NCI-H128 (cell line): Measurements from ENCODE around the gene C16orf78.
A peak's percentile ranks its signal among the peaks of the same experiment; 100 is the strongest.

ENCODE experiments used
- DNase-seq: peaks from one replicate; lab custom pipeline; 2025; ENCODE audit not compliant: unreplicated experiment; lab: John Stamatoyannopoulos, UW

C16orf78 gene

DNA sequence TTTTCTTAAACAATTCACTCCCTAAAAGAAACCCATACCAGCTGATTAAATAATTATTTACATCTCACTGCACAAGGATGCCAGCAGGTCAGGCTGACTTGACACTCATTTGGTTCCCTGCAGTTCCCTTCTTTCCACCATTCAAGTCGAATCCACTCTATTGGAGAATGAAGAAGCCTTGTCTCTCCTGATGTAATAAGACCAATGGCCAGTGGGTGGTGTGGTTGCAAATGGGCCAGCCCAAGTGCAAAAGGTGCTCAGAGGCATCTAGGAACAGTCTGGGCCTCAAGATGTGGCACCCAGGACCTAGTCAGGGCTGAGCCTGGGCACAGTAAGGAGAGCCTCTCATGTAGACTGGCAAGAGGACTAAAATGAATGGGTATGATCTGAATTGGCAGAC is 9.3 kb downstream of the C16orf78 start:
- no peak for DNase-seq

DNA sequence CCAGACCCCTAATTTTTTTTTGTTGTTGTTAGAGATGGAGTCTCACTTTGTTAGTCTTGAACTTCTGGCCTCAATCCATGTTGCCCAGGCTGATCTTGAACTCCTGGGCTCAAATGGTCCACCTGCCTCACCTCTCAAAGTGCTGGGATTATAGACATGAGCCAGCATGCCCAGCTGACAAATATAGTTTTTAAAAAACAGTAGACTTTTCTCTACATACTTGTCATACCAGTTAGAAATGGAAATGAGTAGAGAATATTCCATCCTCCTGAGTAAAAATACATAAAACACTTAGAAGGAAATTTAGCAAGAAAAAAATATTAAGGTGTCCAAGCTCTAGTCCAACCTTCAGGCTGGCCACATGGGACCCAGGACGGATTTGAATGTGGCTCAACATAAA is 21.4 kb downstream of the C16orf78 start:
- DNase-seq, result no peak

DNA sequence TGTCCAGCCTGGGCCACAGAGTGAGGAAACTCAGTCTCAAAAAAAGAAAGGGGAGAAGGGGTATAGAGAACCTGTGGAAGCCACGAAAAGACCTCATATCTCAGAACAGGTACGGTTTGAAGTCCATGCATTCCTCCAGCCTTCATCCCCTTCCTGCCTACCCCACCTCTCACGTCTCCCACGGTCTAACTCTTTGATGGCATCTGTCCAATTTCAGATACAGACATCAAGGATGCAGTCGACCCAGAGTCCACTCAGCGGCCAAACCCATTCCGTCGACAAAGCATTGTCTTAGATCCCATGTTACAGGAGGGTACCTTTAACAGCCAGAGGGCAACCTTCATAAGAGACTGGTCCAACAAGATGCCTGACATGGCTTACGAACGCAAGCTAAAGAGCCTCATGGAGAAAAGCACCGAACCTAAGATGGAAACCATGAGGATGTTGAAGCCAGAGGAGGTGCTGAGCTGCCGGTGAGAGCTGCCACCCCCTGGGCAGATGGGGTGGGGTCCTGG is 22.7 kb downstream of the C16orf78 start:
- DNase-seq, result no peak

GRCh38 chr16:49398761-49399160 is 25.2 kb downstream of the C16orf78 start:
- DNase-seq, result no peak

- no peak for DNase-seq
Observed at GRCh38 chr16:49399594-49400364, 26.2 kb downstream of the C16orf78 start.

GRCh38 chr16:49400611-49401010 is 27.0 kb downstream of the C16orf78 start:
- no peak for DNase-seq

DNA sequence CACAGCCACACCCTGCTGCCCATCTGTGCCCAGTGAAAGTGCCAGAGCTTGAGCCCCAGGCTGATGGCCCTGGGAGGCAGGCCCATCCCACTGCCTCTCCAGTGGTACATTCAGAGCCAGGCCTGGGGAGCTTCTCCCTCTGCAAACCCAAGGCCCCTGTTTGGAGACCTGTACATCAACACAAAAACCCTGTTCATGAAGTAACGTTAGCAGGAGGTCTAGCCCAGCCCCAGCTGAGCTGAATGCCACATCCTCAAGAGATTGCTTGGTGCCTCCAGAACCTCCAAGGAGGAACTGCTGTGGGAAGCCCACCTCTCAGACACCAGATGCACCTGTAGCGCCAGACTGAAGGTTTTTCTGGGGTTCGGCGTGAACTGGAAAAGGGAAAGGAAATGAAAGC is 31.5 kb downstream of the C16orf78 start:
- DNase-seq, result no peak

DNA sequence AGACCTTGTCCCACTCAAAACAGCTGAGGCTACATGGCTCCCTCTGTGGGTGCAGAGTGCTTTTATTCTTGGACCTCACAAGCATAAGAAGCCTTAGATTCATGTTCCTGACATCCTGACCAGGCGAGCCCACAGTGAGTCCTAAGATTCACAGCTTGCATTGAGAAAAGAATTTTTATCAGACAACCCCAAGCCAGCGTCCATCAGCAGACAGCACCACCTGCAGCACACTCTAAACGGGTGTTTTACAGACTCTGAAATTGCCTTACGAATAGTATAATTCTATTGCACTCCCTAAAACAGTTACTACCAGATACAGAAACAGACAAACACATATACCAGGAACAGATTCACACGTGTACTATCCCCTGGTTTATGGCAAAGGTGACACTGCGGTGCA is 31.9 kb downstream of the C16orf78 start:
- no peak for DNase-seq

- DNase-seq, result peak; percentile 58
Observed at GRCh38 chr16:49407873-49408550, 34.4 kb downstream of the C16orf78 start.

DNA sequence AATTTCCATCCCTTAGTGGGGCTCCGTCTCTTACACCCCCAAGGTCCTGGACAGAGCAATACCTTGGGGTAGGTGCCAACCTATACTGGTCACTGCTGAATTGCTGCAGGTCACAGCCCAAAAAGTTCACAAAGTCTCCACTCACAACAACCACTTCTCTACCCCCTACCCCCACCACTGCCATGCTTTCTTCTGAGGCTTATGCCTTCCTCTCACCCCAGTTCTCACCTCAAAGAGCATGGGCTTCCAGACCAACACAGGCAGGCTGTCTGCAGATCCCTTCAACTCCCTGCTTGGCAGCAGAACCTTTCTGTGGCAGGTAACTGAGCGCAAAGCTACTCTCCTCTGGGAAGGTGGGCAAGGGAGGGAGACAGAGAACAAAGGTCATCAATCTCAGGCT is 35.5 kb downstream of the C16orf78 start:
- no peak for DNase-seq

GRCh38 chr16:49410226-49410625 is 36.6 kb downstream of the C16orf78 start:
- no peak for DNase-seq

DNA sequence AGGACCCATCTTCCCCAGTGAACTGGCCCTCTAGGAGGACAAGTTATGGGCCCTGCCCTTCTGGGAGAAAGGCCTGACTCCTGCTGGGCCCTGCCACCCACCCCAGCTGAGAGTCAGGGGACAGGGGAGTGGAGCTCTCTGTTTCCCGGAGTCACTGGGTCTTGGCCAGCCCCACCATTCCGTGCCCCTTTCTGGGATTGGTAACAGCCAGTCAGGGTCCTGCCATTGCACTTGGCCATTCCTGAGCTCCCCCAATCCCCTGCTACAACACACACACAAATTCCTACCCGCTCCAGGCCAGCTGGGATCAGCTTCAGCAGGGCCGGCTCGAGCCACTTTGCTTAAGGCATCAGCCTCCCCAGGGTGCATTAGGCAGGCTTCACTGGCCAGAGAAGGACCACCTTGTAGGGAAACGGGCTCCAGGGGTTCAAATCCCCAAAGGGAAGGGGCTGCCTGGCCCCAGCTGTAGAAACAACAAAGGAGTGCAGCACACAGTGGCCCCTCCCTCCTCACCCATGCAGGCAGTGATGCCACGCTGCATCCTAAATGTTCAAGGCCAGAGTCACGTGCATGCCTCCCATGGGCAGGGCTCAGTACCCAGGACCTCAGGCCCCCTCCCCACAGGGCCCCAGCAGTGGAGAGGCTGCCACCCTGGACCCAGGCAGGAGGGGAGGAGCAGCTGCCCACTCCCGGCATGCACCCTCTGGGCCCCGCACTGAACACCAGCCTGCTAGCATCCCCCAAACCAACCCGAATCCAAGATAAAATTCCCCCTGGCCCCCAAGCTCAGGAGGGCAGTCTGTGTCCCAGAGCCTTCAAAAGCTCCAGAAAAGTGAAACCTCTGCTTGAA is 37.7 kb downstream of the C16orf78 start:
- no peak for DNase-seq

DNA sequence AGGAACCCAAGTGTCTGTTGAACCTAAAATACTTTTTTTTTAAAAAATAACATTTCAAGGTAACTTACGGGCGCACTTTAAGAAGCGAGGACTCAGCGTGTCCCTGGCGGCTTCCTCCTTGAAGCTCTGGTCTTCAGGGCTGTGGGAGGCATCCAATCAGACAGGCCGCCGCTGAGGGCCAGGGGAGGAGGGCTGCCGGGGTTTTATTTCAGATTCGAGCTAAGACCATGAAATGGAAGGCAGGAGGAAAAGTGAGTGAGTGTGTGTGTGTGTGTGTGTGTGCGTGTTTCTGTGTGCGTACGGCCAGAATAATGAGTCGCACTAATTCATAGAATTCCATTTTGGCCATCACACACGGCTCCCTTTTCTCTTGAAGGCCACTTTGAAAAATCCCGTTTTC is 41.1 kb downstream of the C16orf78 start:
- DNase-seq, result no peak

DNA sequence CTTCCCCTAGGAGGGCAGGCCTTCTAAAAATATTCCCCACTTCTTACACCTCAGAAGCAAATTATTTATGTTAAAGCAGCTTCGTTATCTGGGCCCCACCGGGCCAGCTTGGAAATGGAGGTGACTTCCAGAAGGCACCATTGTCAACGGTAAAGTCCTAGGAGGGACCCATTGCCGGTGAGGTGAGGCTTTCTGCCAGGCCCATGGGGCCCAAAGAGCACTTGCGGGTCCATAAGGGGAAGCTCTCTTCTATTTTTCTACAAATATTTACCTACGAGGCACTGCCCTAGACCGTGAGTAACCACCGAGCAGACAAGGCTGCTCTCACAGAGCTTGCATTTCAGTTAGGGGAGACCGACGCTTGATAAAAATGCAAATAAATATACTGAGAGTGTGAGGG is 41.5 kb downstream of the C16orf78 start:
- no peak for DNase-seq

DNA sequence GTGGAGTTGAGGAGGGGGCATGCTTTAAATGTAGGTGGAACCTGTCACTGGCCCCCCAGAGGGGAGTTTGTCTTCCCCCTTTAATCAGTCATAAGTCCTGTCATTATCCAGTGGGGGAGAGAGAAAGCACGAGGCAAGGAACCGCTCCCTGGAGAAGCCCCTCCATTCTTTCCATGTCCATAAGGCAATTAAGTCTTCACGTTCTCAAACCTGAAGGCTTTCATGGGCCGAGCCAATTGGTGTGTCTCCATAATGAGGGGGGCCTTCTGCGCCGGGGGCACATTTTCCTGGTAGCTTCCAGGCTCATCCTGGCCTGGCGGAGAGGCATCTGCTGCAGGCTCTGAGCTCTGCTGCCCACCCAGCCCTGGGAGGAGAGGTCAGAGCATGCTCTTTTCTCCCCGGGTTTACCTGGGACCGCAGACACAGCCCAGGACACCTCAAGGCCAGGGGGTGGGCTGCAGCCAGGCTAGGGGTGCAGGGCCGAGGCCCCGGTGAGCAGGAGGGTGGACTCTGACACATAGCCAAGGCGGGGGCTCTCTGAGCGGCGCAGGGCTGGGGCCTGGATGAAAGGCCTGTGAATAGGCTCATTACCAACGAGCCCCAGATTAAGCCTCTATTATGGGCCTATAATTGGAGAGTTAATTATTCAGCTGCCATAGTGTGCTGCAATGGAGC is 42.5 kb downstream of the C16orf78 start:
- DNase-seq, result no peak

DNA sequence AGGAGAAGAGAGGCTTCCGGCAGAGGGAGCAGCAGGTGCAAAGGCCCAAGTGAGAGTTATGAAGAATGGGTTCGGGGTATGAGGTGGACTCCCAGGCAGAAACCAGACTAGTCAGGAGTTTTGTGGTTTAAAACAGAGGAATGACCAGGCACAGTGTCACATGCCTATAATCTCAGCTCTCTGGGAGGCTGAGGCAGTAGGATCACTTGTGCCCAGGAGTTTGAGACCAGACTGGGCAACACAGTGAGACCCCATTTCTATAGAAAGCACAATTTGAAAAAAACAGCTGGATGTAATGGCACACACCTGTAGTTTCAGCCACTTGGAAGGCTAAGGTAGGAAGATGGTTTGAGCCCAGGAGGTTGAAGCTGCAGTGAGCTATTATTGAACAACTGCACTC is 43.8 kb downstream of the C16orf78 start:
- DNase-seq, result no peak

- DNase-seq, result no peak
Observed at GRCh38 chr16:49419006-49419405, 45.4 kb downstream of the C16orf78 start.

- no peak for DNase-seq
Observed at GRCh38 chr16:49419862-49420261, 46.3 kb downstream of the C16orf78 start.

DNA sequence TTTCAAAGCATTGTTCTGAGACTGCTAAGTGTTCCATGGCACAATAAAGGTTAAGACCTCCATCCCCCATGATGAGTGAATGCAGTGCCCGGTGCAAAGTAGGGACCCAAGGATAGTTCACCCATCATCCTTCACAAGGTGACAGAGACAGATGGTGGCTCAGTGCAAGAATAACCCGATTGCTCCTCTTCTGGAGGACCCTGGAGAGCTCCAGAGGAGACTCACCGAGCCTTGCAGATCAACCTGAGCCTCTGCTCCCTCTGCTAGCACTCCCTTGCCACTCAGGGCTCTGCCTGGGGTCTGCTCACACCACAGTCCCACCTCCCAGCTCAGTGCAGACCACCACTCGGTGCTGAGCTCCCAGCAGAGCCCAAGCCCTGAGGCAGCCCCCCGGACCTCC is 49.3 kb downstream of the C16orf78 start:
- DNase-seq, result no peak

GRCh38 chr16:49424961-49425360 is 51.4 kb downstream of the C16orf78 start:
- no peak for DNase-seq

GRCh38 chr16:49427771-49428170 is 54.2 kb downstream of the C16orf78 start:
- DNase-seq, result no peak
